ENCODE data around the gene ZIC5. TPM values are rescaled to one million over a fixed set of nuclear protein-coding genes. Genes with fewer than 3 reads are reported as not detected.

ZIC5 gene
- total RNA-seq, 1 donor from 2014 or later, result not detected

DNA sequence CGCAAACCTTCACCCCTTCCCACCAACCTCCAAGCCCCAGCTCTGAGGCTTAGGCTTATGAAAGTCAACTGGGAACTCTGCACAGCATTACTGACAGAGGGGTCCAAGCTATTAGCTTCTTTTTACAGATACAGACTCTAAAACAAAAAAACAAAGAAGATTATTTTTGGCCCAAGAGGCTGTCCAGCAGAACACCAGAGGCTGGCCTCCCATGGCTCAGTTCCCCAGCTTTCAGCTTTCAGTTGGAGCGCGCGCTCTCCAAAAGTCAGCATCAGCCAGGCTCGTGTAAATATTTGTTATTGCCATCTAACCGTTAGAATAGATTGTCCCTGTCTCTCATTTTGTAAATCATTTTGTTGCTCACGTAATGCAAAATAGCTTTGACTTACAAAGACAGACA, 58.4 kb downstream of the ZIC5 start:
- intact Hi-C loops (cut with DNase I), result no loop called here
- ATAC-seq (no peak), DNase-seq (ENCODE audit: missing footprints) (no peak)

Other genes with a start within 250 kb of the ZIC5 start
- not detected for gene ZIC2, start 10.0 kb upstream of the ZIC5 start, total RNA-seq
- gene PCCA, start 117.3 kb upstream of the ZIC5 start, total RNA-seq, result 64.0 TPM

All from Right ventricle myocardium inferior (tissue), 1 donor.